Measurements from ENCODE around the gene TSPAN15. TPM values are rescaled to one million over a fixed set of nuclear protein-coding genes. Genes with fewer than 3 reads are reported as not detected.
A peak's percentile ranks its signal among the peaks of the same experiment; 100 is the strongest.

The TSPAN15 gene
- total RNA-seq, 3 donors from 2014 or later, result 53.3 to 89.5 (median 65.0) TPM

- no peaks in the 10 kb centered on the region for H3K9me3 ChIP-seq
- TF ChIP-seq POLR2A (IDR thresholded peaks at IDR 0.05) (no peak), POLR2AphosphoS5 (IDR thresholded peaks at IDR 0.05) (no peak)
- TF ChIP-seq, protein P1, sequence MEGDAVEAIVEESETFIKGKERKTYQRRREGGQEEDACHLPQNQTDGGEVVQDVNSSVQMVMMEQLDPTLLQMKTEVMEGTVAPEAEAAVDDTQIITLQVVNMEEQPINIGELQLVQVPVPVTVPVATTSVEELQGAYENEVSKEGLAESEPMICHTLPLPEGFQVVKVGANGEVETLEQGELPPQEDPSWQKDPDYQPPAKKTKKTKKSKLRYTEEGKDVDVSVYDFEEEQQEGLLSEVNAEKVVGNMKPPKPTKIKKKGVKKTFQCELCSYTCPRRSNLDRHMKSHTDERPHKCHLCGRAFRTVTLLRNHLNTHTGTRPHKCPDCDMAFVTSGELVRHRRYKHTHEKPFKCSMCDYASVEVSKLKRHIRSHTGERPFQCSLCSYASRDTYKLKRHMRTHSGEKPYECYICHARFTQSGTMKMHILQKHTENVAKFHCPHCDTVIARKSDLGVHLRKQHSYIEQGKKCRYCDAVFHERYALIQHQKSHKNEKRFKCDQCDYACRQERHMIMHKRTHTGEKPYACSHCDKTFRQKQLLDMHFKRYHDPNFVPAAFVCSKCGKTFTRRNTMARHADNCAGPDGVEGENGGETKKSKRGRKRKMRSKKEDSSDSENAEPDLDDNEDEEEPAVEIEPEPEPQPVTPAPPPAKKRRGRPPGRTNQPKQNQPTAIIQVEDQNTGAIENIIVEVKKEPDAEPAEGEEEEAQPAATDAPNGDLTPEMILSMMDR (IDR thresholded peaks at IDR 0.05), result no peak
- DNase-seq (ENCODE audit: low spot score in 2 of 2), result no peak
- H3K36me3 ChIP-seq, result no peaks in the 10 kb centered on the region
- H3K27ac ChIP-seq, result no peak overlapping the region
- no peaks in the 10 kb centered on the region for H3K27me3 ChIP-seq
- H3K4me3 ChIP-seq, result no peak overlapping the region
- no peaks in the 10 kb centered on the region for H3K4me1 ChIP-seq
- intact Hi-C loops (cut with DNase I; ENCODE audit: low total_unique reads), result no loop called here
Measured at GRCh38 chr10:69419096-69419743, 32.0 kb upstream of the TSPAN15 start.

DNA sequence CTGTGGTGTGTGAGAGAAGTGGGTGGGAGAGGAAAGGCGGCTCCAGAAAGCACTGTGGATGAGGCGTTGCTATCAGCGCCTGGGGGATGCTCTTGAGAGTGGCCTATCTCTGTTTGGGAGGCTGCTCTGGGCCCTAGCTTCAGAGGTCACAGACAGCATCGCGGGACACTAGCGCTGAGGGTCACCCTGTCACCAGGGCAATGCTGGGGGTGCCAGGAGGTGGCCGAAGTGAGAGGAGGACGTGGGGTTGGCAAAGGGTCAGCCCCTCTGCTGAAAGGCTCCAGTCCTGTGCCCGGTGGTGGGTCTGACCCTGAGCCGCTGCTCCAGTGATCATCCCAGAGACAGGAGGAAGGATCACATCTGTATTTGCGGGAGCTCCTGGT, 31.5 kb upstream of the TSPAN15 start:
- TF ChIP-seq POLR2AphosphoS5 (IDR thresholded peaks at IDR 0.05) (no peak), POLR2A (IDR thresholded peaks at IDR 0.05) (no peak)
- TF ChIP-seq, protein P1 (IDR thresholded peaks at IDR 0.05), result no peak
- no peak for DNase-seq (ENCODE audit: low spot score in 2 of 2)
- Histone ChIP-seq H3K27me3 (no peaks in the 10 kb centered on the region), H3K36me3 (no peaks in the 10 kb centered on the region), H3K27ac (no peak overlapping the region), H3K9me3 (no peaks in the 10 kb centered on the region), H3K4me3 (no peak overlapping the region), H3K4me1 (no peaks in the 10 kb centered on the region)
- intact Hi-C loops (cut with DNase I; ENCODE audit: low total_unique reads), result no loop called here

DNA sequence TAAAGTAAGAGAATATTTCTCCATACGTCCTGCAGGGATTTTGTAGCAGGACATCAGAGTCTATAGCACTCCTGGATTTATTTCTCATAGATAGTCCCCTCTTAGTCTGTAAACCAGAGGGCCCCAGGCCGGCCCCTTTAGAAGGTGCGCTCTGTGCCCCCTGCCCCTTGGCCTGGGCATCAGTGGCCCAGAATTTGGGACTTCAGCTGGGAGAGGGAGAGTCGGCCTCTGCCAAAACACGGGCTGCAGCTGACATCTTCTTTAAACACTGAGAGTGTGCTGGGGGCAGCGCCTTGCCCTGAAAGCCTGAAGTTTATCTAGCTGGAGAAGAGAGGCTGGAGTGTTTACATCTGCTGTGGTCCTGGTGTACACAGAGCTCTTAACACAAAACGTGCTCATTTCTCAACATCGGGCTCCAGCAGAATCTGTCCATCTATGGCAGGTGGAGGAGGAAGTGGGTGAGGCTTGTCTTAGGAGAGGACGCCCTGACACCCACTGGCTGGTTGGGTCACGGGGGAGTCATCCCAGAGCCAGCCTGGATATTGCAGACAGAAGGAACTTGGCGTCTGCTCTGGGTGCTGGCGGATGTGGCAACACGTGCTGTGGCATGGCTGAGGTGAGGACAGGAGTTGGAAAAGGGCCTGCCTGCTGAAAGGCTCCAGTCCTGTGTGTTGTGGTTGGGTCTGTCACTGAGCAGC, 29.5 kb upstream of the TSPAN15 start:
- Histone ChIP-seq H3K4me1 (no peaks in the 10 kb centered on the region), H3K36me3 (no peaks in the 10 kb centered on the region), H3K27ac (peak overlapping the region in 1 of 2 donors; percentile 50), H3K4me3 (no peak overlapping the region), H3K9me3 (no peaks in the 10 kb centered on the region), H3K27me3 (no peaks in the 10 kb centered on the region)
- intact Hi-C loops (cut with DNase I; ENCODE audit: low total_unique reads), result no loop called here
- peak in 1 of 2 donors; percentile 51 for DNase-seq (ENCODE audit: low spot score in 2 of 2)
- TF ChIP-seq, protein P1 (IDR thresholded peaks at IDR 0.05), result no peak
- no peak for TF ChIP-seq POLR2AphosphoS5 (IDR thresholded peaks at IDR 0.05)
- TF ChIP-seq POLR2A (IDR thresholded peaks at IDR 0.05), result no peak

GRCh38 chr10:69422676-69423075, 28.6 kb upstream of the TSPAN15 start:
- intact Hi-C loops (cut with DNase I; ENCODE audit: low total_unique reads), result no loop called here
- Histone ChIP-seq H3K4me3 (no peak overlapping the region), H3K27ac (no peak overlapping the region), H3K4me1 (no peaks in the 10 kb centered on the region), H3K9me3 (no peaks in the 10 kb centered on the region), H3K36me3 (no peaks in the 10 kb centered on the region), H3K27me3 (no peaks in the 10 kb centered on the region)
- DNase-seq (ENCODE audit: low spot score in 2 of 2), result no peak
- TF ChIP-seq, protein P1 (IDR thresholded peaks at IDR 0.05), result no peak
- TF ChIP-seq POLR2A (IDR thresholded peaks at IDR 0.05) (no peak), POLR2AphosphoS5 (IDR thresholded peaks at IDR 0.05) (no peak)

DNA sequence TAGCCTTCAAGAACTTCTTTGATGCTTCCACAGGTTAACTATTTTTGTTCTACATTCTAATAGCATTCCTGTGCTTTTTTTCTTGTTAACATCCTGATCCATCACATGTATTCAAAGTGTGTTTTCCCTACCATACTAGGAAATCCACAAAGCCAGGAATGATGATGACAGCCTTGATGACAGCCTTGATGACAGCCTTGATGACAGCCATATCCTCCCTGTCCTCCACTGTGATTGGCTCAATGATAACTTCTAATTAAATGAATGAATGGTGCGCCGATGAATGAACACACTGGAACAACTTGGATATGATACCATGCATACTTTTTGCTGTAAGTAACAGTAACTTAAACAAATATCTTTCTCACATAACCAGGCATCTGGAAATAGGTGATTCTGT, 26.2 kb upstream of the TSPAN15 start:
- no peak for DNase-seq (ENCODE audit: low spot score in 2 of 2)
- Histone ChIP-seq H3K27me3 (no peaks in the 10 kb centered on the region), H3K36me3 (no peaks in the 10 kb centered on the region), H3K4me1 (no peaks in the 10 kb centered on the region), H3K9me3 (no peaks in the 10 kb centered on the region), H3K27ac (no peak overlapping the region), H3K4me3 (no peak overlapping the region)
- intact Hi-C loops (cut with DNase I; ENCODE audit: low total_unique reads), result no loop called here
- TF ChIP-seq POLR2A (IDR thresholded peaks at IDR 0.05) (no peak), POLR2AphosphoS5 (IDR thresholded peaks at IDR 0.05) (no peak)
- TF ChIP-seq, protein P1 (IDR thresholded peaks at IDR 0.05), result no peak

Data from breast epithelium (tissue), 4 donors.